Smooth muscle cell (in vitro differentiated cells): Measurements from ENCODE around the gene DCTPP1. TPM values are rescaled to one million over a fixed set of nuclear protein-coding genes. Genes with fewer than 3 reads are reported as not detected.

Source experiments
- DNase-seq: peaks from one replicate; lab custom pipeline; 2025; ENCODE audit not compliant: unreplicated experiment; lab: John Stamatoyannopoulos, UW
- H2AFZ ChIP-seq: fragments of 200-600 bp; sonication (generic); 2 replicates; pipeline ENCODE4 v1.6.0; 2016; ENCODE audit warnings: antibody characterized with exemption, low read depth, mild to moderate bottlenecking
- H3F3A ChIP-seq: fragments of 200-600 bp; sonication (generic); 2 replicates; pipeline ENCODE4 v1.6.0; 2017; ENCODE audit warnings: antibody characterized with exemption, low read depth
- H3K27ac ChIP-seq: fragments of 200-600 bp; sonication (generic); 2 replicates; pipeline ENCODE4 v1.5.1; 2016; ENCODE audit warnings: low read depth, mild to moderate bottlenecking
- H3K27me3 ChIP-seq: fragments of 200-600 bp; sonication (generic); 2 replicates; pipeline ENCODE4 v1.6.1; 2016; ENCODE audit warnings: low read depth, mild to moderate bottlenecking
- H3K36me3 ChIP-seq: fragments of 200-600 bp; sonication (generic); 2 replicates; pipeline ENCODE4 v1.5.1; 2016; ENCODE audit warnings: low read depth
- H3K4me1 ChIP-seq: fragments of 200-600 bp; sonication (generic); 2 replicates; pipeline ENCODE4 v1.5.1; 2016; ENCODE audit warnings: low read depth
- H3K4me2 ChIP-seq: fragments of 200-600 bp; sonication (generic); 2 replicates; pipeline ENCODE4 v1.6.0; 2016; ENCODE audit warnings: mild to moderate bottlenecking
- H3K4me3 ChIP-seq: fragments of 200-600 bp; sonication (generic); 2 replicates; pipeline ENCODE4 v1.5.1; 2016; ENCODE audit warnings: mild to moderate bottlenecking
- H3K79me2 ChIP-seq: fragments of 200-600 bp; sonication (generic); 2 replicates; pipeline ENCODE4 v1.6.0; 2016; ENCODE audit warnings: low read depth, mild to moderate bottlenecking
- H3K9ac ChIP-seq: fragments of 200-600 bp; sonication (generic); 2 replicates; pipeline ENCODE4 v1.6.0; 2016; ENCODE audit warnings: low read depth
- H3K9me3 ChIP-seq: fragments of 200-600 bp; sonication (generic); replicated peaks from 2 replicates; pipeline ENCODE4 v1.5.1; 2016; ENCODE audit warnings: low read depth
- H4K20me1 ChIP-seq: fragments of 200-600 bp; sonication (generic); 2 replicates; pipeline ENCODE4 v1.6.0; 2016; ENCODE audit warnings: low read depth
- CTCF ChIP-seq: fragments of 200-600 bp; sonication (generic); IDR thresholded peaks from 2 replicates; pipeline ENCODE4 v1.5.1; 2017; ENCODE audit warnings: borderline replicate concordance, mild to moderate bottlenecking, antibody characterized with exemption; ENCODE audit not compliant: insufficient read depth, poor library complexity, severe bottlenecking
- WGBS: methylation state at CpG from one replicate; pipeline ENCODE4 v1.1.7; 2016; ENCODE audit warnings: low lambda C conversion rate; 5-methylcytosine and 5-hydroxymethylcytosine counted together
- polyA plus RNA-seq: library from polyadenylated mRNA; unstranded; fragments of >200 nt; fragmentation: Nextera tagmentation; extraction: Ambion mirVana; gene quantifications from 2 replicates; pipeline ENCODE4 v1.2.1, GENCODE V29; 2016
- total RNA-seq: library from RNA; depleted of rRNA; stranded (reverse); fragments of >200 nt; gene quantifications from 2 replicates; pipeline ENCODE4 v1.2.3, GENCODE V29; 2014

The DCTPP1 gene
- total and polyA plus RNA-seq, 2 experiments from 2014 or later = 18.4 to 37.8 TPM

GRCh38 chr16:30439720-30440348, 10.0 kb upstream of the DCTPP1 start:
- H3K27ac ChIP-seq = no peak overlapping the region
- no peak overlapping the region for H3K4me2 ChIP-seq
- TF ChIP-seq CTCF = no peak
- no peaks in the 10 kb centered on the region for H3F3A ChIP-seq
- peaks cover 3% of the 10 kb centered on the region for H3K4me1 ChIP-seq
- H3K36me3 ChIP-seq = no peaks in the 10 kb centered on the region
- WGBS = 88% methylated on average over 6 of the region's 6 CpGs
- no peak overlapping the region for H2AFZ ChIP-seq
- no peaks in the 10 kb centered on the region for H3K9me3 ChIP-seq
- no peak for DNase-seq
- H3K4me3 ChIP-seq = no peak overlapping the region
- no peak overlapping the region for H3K9ac ChIP-seq
- peaks cover 4% of the 10 kb centered on the region for H4K20me1 ChIP-seq
- H3K79me2 ChIP-seq = peaks cover 5% of the 10 kb centered on the region
- H3K27me3 ChIP-seq = no peaks in the 10 kb centered on the region

- no peak overlapping the region for H3K27ac ChIP-seq
- no peak for DNase-seq
- H4K20me1 ChIP-seq = peaks cover 4% of the 10 kb centered on the region
- no peak for TF ChIP-seq CTCF
- no peak overlapping the region for H3K4me2 ChIP-seq
- H3K4me1 ChIP-seq = no peaks in the 10 kb centered on the region
- 94% methylated on average over 5 of the region's 5 CpGs for WGBS
- no peaks in the 10 kb centered on the region for H3K27me3 ChIP-seq
- H3K9ac ChIP-seq = no peak overlapping the region
- H3K9me3 ChIP-seq = no peaks in the 10 kb centered on the region
- no peaks in the 10 kb centered on the region for H3F3A ChIP-seq
- no peak overlapping the region for H2AFZ ChIP-seq
- H3K4me3 ChIP-seq = no peak overlapping the region
- H3K79me2 ChIP-seq = no peaks in the 10 kb centered on the region
- no peaks in the 10 kb centered on the region for H3K36me3 ChIP-seq
Measured at GRCh38 chr16:30438835-30439234, 9.0 kb upstream of the DCTPP1 start.

GRCh38 chr16:30437511-30438046, 7.7 kb upstream of the DCTPP1 start:
- H4K20me1 ChIP-seq = no peaks in the 10 kb centered on the region
- H3K9ac ChIP-seq = no peak overlapping the region
- H3K27ac ChIP-seq = no peak overlapping the region
- H3K27me3 ChIP-seq = no peaks in the 10 kb centered on the region
- no peaks in the 10 kb centered on the region for H3K9me3 ChIP-seq
- no peaks in the 10 kb centered on the region for H3K4me1 ChIP-seq
- 72% methylated on average over 3 of the region's 3 CpGs for WGBS
- no peak overlapping the region for H3K4me2 ChIP-seq
- no peaks in the 10 kb centered on the region for H3F3A ChIP-seq
- TF ChIP-seq CTCF = no peak
- DNase-seq = no peak
- H3K79me2 ChIP-seq = no peaks in the 10 kb centered on the region
- no peaks in the 10 kb centered on the region for H3K36me3 ChIP-seq
- no peak overlapping the region for H2AFZ ChIP-seq
- no peak overlapping the region for H3K4me3 ChIP-seq

GRCh38 chr16:30434852-30435251, 5.0 kb upstream of the DCTPP1 start:
- Histone ChIP-seq H3K27me3 (no peaks in the 10 kb centered on the region), H4K20me1 (no peaks in the 10 kb centered on the region), H3K36me3 (no peaks in the 10 kb centered on the region), H3K9me3 (no peaks in the 10 kb centered on the region), H3K27ac (no peak overlapping the region), H3K4me1 (peaks cover 4% of the 10 kb centered on the region), H3K79me2 (no peaks in the 10 kb centered on the region), H3F3A (no peaks in the 10 kb centered on the region), H3K4me2 (no peak overlapping the region), H3K4me3 (no peak overlapping the region), H3K9ac (no peak overlapping the region), H2AFZ (no peak overlapping the region)
- 78% methylated on average over 4 of the region's 4 CpGs for WGBS
- no peak for TF ChIP-seq CTCF
- DNase-seq = no peak
